ENCODE data around the gene SIAH1. TPM values are rescaled to one million over a fixed set of nuclear protein-coding genes. Genes with fewer than 3 reads are reported as not detected.

Gene SIAH1
- total and polyA plus RNA-seq, 2 donors (not counting 1 experiment from before 2014, with no cell fraction given), result 21.4 to 59.1 TPM

DNA sequence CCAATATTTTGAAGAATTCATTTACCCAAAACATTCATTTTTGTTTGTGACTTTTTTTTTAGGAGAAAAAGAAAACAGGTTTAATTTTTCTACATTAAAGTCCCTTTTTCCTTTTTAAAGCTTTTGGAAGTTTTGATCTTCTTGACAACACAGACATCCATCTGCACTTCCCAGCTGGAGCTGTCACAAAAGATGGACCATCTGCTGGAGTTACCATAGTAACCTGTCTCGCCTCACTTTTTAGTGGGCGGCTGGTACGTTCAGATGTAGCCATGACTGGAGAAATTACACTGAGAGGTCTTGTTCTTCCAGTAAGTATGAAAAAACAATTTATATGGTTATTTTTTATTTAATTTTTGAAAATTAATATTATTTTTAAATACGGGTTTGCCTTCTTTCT is 37.2 kb downstream of the SIAH1 start:
- Histone ChIP-seq H4K20me1 (ENCODE audit: control insufficient read depth, extremely low read depth, insufficient read depth, low read length) (no peaks in the 10 kb centered on the region), H3K4me2 (ENCODE audit: extremely low read depth, insufficient read depth, low read length) (no peak overlapping the region), H3K4me1 (ENCODE audit: control insufficient read depth, extremely low read depth, insufficient read depth, low read length) (no peaks in the 10 kb centered on the region), H3K36me3 (ENCODE audit: control insufficient read depth, insufficient read depth, low read length) (peaks cover 15% of the 10 kb centered on the region), H3K27me3 (ENCODE audit: control insufficient read depth, insufficient read depth, low read length) (no peaks in the 10 kb centered on the region), H3K4me3 (replicated peaks in 1 of 4; ENCODE audit: control extremely low read depth in 1 of 4, insufficient read depth in 1 of 4, low read depth in 3 of 4, low read length in 4 of 4) (no peak overlapping the region), H3K9ac (ENCODE audit: insufficient read depth, low read length) (no peak overlapping the region), H3K9me3 (ENCODE audit: control insufficient read depth, insufficient read depth, low read depth, low read length) (no peaks in the 10 kb centered on the region), H3K79me2 (ENCODE audit: control insufficient read depth, insufficient read depth, low read length) (no peaks in the 10 kb centered on the region), H3K27ac (ENCODE audit: insufficient read depth, low read length) (no peak overlapping the region), H2AFZ (ENCODE audit: low read length) (no peak overlapping the region)
- TF ChIP-seq EZH2 (IDR thresholded peaks at IDR 0.05; ENCODE audit: low read length, missing control alignments), result no peak
- TF ChIP-seq, protein P1, sequence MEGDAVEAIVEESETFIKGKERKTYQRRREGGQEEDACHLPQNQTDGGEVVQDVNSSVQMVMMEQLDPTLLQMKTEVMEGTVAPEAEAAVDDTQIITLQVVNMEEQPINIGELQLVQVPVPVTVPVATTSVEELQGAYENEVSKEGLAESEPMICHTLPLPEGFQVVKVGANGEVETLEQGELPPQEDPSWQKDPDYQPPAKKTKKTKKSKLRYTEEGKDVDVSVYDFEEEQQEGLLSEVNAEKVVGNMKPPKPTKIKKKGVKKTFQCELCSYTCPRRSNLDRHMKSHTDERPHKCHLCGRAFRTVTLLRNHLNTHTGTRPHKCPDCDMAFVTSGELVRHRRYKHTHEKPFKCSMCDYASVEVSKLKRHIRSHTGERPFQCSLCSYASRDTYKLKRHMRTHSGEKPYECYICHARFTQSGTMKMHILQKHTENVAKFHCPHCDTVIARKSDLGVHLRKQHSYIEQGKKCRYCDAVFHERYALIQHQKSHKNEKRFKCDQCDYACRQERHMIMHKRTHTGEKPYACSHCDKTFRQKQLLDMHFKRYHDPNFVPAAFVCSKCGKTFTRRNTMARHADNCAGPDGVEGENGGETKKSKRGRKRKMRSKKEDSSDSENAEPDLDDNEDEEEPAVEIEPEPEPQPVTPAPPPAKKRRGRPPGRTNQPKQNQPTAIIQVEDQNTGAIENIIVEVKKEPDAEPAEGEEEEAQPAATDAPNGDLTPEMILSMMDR (conservative IDR thresholded peaks at IDR 0.05 in 1 of 2, IDR thresholded peaks at IDR 0.05 in 1 of 2; ENCODE audit: low read depth in 1 of 2, low read length in 2 of 2), result no peak
- no peak for DNase-seq (ENCODE audit: low read depth in 2 of 2)

DNA sequence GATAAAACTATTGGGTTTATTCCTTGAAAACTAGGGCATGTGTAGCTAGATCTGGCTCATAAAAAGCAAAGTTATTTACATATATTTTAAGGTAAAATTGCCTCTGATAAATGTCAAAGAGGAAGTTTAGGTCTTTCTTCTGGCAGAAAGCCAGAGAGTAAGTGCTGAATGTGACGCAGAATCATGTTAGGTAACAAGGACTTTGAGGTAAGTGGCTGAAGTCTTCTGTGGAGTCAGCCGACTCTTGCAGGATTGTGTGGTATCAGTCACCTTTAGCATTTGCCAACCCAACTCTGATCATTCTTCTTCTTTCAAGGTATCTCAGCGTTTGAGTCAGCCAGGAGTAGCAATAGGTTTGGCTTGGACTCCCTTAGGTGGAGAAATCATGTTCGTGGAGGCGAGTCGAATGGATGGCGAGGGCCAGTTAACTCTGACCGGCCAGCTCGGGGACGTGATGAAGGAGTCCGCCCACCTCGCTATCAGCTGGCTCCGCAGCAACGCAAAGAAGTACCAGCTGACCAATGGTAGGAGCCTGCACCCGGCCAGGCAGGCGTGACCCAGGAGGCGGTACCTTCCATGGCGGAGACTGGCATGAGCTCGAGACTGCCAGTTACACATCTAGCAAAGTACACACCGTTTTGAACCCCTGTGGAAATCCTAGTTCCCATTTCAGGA is 37.9 kb downstream of the SIAH1 start:
- peaks cover 13% of the 10 kb centered on the region for H3K36me3 ChIP-seq (ENCODE audit: control insufficient read depth, insufficient read depth, low read length)
- H3K4me2 ChIP-seq (ENCODE audit: extremely low read depth, insufficient read depth, low read length), result no peak overlapping the region
- H3K9ac ChIP-seq (ENCODE audit: insufficient read depth, low read length), result no peak overlapping the region
- no peaks in the 10 kb centered on the region for H4K20me1 ChIP-seq (ENCODE audit: control insufficient read depth, extremely low read depth, insufficient read depth, low read length)
- no peaks in the 10 kb centered on the region for H3K9me3 ChIP-seq (ENCODE audit: control insufficient read depth, insufficient read depth, low read depth, low read length)
- no peak overlapping the region for H3K4me3 ChIP-seq (replicated peaks in 1 of 4; ENCODE audit: control extremely low read depth in 1 of 4, insufficient read depth in 1 of 4, low read depth in 3 of 4, low read length in 4 of 4)
- no peak overlapping the region for H2AFZ ChIP-seq (ENCODE audit: low read length)
- TF ChIP-seq, protein P1 (conservative IDR thresholded peaks at IDR 0.05 in 1 of 2, IDR thresholded peaks at IDR 0.05 in 1 of 2; ENCODE audit: low read depth in 1 of 2, low read length in 2 of 2), result no peak
- no peak for TF ChIP-seq EZH2 (IDR thresholded peaks at IDR 0.05; ENCODE audit: low read length, missing control alignments)
- H3K27ac ChIP-seq (ENCODE audit: insufficient read depth, low read length), result no peak overlapping the region
- no peaks in the 10 kb centered on the region for H3K27me3 ChIP-seq (ENCODE audit: control insufficient read depth, insufficient read depth, low read length)
- H3K4me1 ChIP-seq (ENCODE audit: control insufficient read depth, extremely low read depth, insufficient read depth, low read length), result no peaks in the 10 kb centered on the region
- no peak for DNase-seq (ENCODE audit: low read depth in 2 of 2)
- H3K79me2 ChIP-seq (ENCODE audit: control insufficient read depth, insufficient read depth, low read length), result no peaks in the 10 kb centered on the region

DNA sequence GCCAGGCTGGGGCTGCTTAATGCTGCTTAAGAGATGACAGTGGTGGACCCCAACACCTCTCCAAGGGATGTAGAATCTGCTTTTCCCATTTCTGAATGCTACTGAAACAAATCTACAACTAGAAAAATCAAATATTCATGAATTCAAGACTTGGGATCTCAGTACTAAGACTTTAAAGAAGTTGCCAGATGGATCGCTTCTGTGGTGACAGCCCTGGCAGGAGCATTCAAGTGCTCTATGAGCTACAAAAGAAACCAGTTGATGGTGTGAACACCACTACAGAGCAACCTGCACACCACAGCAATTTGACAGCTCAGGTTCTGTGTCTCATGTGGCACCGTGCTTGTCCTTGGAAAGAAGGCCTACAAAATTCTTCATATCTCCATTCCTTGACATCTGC is 42.6 kb downstream of the SIAH1 start:
- Histone ChIP-seq H3K79me2 (ENCODE audit: control insufficient read depth, insufficient read depth, low read length) (no peaks in the 10 kb centered on the region), H3K4me3 (replicated peaks in 1 of 4; ENCODE audit: control extremely low read depth in 1 of 4, insufficient read depth in 1 of 4, low read depth in 3 of 4, low read length in 4 of 4) (no peak overlapping the region), H2AFZ (ENCODE audit: low read length) (no peak overlapping the region), H3K27me3 (ENCODE audit: control insufficient read depth, insufficient read depth, low read length) (no peaks in the 10 kb centered on the region), H3K36me3 (ENCODE audit: control insufficient read depth, insufficient read depth, low read length) (peaks cover 5% of the 10 kb centered on the region), H3K27ac (ENCODE audit: insufficient read depth, low read length) (no peak overlapping the region), H3K4me1 (ENCODE audit: control insufficient read depth, extremely low read depth, insufficient read depth, low read length) (no peaks in the 10 kb centered on the region), H3K9ac (ENCODE audit: insufficient read depth, low read length) (no peak overlapping the region), H4K20me1 (ENCODE audit: control insufficient read depth, extremely low read depth, insufficient read depth, low read length) (no peaks in the 10 kb centered on the region), H3K9me3 (ENCODE audit: control insufficient read depth, insufficient read depth, low read depth, low read length) (no peaks in the 10 kb centered on the region), H3K4me2 (ENCODE audit: extremely low read depth, insufficient read depth, low read length) (no peak overlapping the region)
- TF ChIP-seq, protein P1 (conservative IDR thresholded peaks at IDR 0.05 in 1 of 2, IDR thresholded peaks at IDR 0.05 in 1 of 2; ENCODE audit: low read depth in 1 of 2, low read length in 2 of 2), result no peak
- TF ChIP-seq EZH2 (IDR thresholded peaks at IDR 0.05; ENCODE audit: low read length, missing control alignments), result no peak
- no peak for DNase-seq (ENCODE audit: low read depth in 2 of 2)

Data from fibroblast of lung (primary cell).